ENCODE measurements around the gene CDX2.

- TF ChIP-seq CTCF (IDR thresholded peaks at IDR 0.05) (peak in 1 of 7 experiments; percentile 9), POLR2A (IDR thresholded peaks at IDR 0.05) (no peak), EP300 (IDR thresholded peaks at IDR 0.05) (no peak), POLR2AphosphoS5 (IDR thresholded peaks at IDR 0.05) (no peak)
Measured at GRCh38 chr13:27997904-27998522, 28.9 kb upstream of the CDX2 start.
